ENCODE results near the gene ATXN1.

DNA sequence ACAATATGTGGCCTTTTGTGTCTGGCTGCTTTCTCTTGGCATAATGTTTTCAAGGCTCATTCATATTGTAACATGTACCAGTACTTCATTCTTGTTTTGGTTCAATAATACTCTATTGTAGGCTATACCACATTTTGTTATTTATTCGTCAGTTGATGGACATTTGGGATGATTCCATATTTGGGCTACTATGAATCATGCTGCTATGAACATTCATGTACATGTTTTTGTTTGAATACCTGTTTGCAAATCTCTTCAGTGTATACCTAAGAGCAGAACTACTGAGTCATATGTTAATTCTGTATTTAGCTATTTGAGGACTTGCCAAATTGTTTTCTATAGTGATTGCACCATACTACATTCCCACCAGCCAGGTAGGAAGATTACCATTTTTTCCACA is 263.0 kb downstream of the ATXN1 start:
- TF ChIP-seq, protein P1, sequence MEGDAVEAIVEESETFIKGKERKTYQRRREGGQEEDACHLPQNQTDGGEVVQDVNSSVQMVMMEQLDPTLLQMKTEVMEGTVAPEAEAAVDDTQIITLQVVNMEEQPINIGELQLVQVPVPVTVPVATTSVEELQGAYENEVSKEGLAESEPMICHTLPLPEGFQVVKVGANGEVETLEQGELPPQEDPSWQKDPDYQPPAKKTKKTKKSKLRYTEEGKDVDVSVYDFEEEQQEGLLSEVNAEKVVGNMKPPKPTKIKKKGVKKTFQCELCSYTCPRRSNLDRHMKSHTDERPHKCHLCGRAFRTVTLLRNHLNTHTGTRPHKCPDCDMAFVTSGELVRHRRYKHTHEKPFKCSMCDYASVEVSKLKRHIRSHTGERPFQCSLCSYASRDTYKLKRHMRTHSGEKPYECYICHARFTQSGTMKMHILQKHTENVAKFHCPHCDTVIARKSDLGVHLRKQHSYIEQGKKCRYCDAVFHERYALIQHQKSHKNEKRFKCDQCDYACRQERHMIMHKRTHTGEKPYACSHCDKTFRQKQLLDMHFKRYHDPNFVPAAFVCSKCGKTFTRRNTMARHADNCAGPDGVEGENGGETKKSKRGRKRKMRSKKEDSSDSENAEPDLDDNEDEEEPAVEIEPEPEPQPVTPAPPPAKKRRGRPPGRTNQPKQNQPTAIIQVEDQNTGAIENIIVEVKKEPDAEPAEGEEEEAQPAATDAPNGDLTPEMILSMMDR (conservative IDR thresholded peaks at IDR 0.05; ENCODE audit: low read depth, low read length): no peak
- no peak for TF ChIP-seq EZH2 (IDR thresholded peaks at IDR 0.05; ENCODE audit: borderline replicate concordance, low read depth, low read length, poor library complexity, severe bottlenecking)
